ENCODE results near the gene LRRC49. TPM values are rescaled to one million over a fixed set of nuclear protein-coding genes. Genes with fewer than 3 reads are reported as not detected.

The LRRC49 gene
- polyA plus RNA-seq, 2 of the 4 experiments (the other 2 are of a cell fraction), result 10.0 to 14.3 TPM

DNA sequence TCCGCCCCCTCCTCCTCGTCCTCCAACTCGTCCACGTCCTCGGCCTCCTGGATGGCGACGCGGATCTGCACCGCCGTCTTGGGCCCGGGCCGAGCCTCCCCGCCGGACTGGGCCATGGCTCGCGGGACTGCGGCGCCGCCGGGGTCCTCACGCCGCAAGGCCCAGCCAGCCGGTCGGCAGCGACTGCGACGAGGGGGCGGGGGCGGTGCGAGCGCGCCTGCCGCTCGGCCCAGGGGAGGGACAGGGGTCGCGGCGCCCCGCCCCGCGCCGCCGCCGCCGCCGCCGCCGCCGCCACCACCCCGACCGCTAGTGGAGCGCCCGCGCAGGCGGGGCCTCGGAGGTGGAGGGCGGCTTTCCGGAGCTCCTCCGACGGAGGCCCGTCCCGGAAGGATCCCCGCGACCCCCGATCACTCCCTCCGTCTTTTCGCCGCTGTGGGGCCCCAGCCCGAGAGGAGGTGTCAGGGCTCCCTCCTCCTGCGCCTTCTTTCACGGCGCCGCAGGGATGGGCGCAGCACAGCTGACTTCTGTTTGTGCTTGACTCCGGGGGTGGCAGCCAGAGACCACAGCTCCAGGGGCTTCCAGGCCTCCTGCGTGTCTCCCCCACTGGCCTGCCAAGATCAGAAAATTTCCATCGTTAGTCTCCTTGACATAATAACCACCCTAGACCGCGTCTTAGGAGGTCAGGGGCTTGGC is 38.5 kb upstream of the LRRC49 start, which contains the start of gene LARP6 (continued):
- TF ChIP-seq, protein P1, sequence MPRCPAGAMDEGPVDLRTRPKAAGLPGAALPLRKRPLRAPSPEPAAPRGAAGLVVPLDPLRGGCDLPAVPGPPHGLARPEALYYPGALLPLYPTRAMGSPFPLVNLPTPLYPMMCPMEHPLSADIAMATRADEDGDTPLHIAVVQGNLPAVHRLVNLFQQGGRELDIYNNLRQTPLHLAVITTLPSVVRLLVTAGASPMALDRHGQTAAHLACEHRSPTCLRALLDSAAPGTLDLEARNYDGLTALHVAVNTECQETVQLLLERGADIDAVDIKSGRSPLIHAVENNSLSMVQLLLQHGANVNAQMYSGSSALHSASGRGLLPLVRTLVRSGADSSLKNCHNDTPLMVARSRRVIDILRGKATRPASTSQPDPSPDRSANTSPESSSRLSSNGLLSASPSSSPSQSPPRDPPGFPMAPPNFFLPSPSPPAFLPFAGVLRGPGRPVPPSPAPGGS (IDR thresholded peaks at IDR 0.05), result no peak

DNA sequence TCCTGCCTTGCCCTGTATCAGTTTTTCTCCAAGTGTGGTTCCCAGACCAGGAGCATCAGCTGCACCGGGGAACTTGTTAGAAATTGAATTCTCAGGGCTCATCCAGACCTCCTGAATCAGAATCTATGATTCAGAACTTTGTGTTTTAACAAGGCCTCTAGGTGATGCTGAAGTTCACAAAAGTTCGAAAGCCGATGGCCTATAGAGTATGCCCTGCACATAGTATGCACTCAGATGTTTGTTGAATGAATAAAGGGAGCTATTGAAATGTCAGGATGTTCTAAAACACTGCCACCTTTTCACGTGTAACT is 38.0 kb upstream of the LRRC49 start:
- Histone ChIP-seq H3K4me3 (peak overlapping the region; percentile 74), H3K4me1 (peaks cover 41% of the 10 kb centered on the region), H3K9me3 (no peaks in the 10 kb centered on the region), H3K4me2 (peak overlapping the region; percentile 84), H3K27ac (peak overlapping the region; percentile 89 to 93)
- ChIA-PET CTCF (interaction anchor here (0.7 to 16.8 kb wide), 17 partner anchors 8 to 898 kb away, joined by 3 to 300 read pairs (median 4); no protein-coding TSS in a partner anchor), POLR2A (interaction anchor here (1.2 to 3.1 kb wide), 5 partner anchors 9 to 91 kb away, joined by 3 to 33 read pairs (median 5); partner anchors contain the start of gene UACA)
- peak in 1 of 2 experiments; percentile 55 for DNase-seq (ENCODE audit: low read depth in 1 of 2, low spot score in 1 of 2)
- 35% methylated on average over 4 of the region's 4 CpGs for WGBS (ENCODE audit: missing lambda C conversion rate)
- peak; percentile 43 to 62 for ATAC-seq
- FAIRE-seq, result no peak
- TF ChIP-seq FOSB (CRISPR knock-in tag; IDR thresholded peaks at IDR 0.05) (no peak), RAD21 (conservative IDR thresholded peaks at IDR 0.05 in 1 of 2, IDR thresholded peaks at IDR 0.05 in 1 of 2) (peak; percentile 52 to 55), CHD2 (IDR thresholded peaks at IDR 0.05; ENCODE audit: low read length, partially characterized antibody) (no peak), KDM5A (IDR thresholded peaks at IDR 0.05) (no peak), POLR2A (IDR thresholded peaks at IDR 0.05; ENCODE audit: low read length) (no peak), ZFP36 (IDR thresholded peaks at IDR 0.05; ENCODE audit: borderline replicate concordance, partially characterized antibody) (no peak), SREBF2 (IDR thresholded peaks at IDR 0.05) (no peak)
- TF ChIP-seq, protein P2, sequence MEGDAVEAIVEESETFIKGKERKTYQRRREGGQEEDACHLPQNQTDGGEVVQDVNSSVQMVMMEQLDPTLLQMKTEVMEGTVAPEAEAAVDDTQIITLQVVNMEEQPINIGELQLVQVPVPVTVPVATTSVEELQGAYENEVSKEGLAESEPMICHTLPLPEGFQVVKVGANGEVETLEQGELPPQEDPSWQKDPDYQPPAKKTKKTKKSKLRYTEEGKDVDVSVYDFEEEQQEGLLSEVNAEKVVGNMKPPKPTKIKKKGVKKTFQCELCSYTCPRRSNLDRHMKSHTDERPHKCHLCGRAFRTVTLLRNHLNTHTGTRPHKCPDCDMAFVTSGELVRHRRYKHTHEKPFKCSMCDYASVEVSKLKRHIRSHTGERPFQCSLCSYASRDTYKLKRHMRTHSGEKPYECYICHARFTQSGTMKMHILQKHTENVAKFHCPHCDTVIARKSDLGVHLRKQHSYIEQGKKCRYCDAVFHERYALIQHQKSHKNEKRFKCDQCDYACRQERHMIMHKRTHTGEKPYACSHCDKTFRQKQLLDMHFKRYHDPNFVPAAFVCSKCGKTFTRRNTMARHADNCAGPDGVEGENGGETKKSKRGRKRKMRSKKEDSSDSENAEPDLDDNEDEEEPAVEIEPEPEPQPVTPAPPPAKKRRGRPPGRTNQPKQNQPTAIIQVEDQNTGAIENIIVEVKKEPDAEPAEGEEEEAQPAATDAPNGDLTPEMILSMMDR (IDR thresholded peaks at IDR 0.05), result peak; percentile 40
- TF ChIP-seq, protein P3, sequence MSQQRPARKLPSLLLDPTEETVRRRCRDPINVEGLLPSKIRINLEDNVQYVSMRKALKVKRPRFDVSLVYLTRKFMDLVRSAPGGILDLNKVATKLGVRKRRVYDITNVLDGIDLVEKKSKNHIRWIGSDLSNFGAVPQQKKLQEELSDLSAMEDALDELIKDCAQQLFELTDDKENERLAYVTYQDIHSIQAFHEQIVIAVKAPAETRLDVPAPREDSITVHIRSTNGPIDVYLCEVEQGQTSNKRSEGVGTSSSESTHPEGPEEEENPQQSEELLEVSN (IDR thresholded peaks at IDR 0.05; ENCODE audit: borderline replicate concordance, low read depth), result no peak

DNA sequence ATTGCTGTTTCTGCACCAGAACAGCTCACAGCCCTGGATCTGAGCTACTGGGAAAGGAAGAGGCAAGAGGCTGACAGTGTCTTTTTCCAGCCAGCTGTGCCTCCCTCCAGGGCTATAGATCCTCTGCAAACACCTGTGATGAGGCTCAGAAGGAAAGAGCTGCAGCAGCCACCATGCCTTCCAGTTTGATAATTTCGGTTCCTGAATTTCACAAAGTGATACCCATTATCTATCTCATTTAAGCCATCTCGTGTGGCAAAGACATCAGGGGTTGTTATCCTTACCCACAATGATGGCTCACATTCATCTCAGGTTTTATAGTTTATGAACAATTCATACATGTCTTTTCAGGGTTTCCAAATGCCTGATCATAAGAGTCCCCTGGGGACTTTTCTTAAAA is 36.9 kb upstream of the LRRC49 start:
- TF ChIP-seq FOXS1 (CRISPR knock-in tag; IDR thresholded peaks at IDR 0.05), result no peak
- no peak for TF ChIP-seq FOSL2 (IDR thresholded peaks at IDR 0.05)
- TF ChIP-seq FOSL2 (CRISPR knock-in tag; IDR thresholded peaks at IDR 0.05), result no peak
- no peak for TF ChIP-seq TFCP2L1 (CRISPR knock-in tag; IDR thresholded peaks at IDR 0.05)
- TF ChIP-seq, protein P2 (IDR thresholded peaks at IDR 0.05), result no peak
- TF ChIP-seq, protein P4, sequence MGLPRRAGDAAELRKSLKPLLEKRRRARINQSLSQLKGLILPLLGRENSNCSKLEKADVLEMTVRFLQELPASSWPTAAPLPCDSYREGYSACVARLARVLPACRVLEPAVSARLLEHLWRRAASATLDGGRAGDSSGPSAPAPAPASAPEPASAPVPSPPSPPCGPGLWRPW (IDR thresholded peaks at IDR 0.05), result no peak
- no peak for TF ChIP-seq EHMT2 (IDR thresholded peaks at IDR 0.05; ENCODE audit: low read depth)
- no peak for TF ChIP-seq NFE2L2 (conservative IDR thresholded peaks at IDR 0.05; ENCODE audit: low read length)
- no peak for TF ChIP-seq JUNB (IDR thresholded peaks at IDR 0.05)
- TF ChIP-seq MYC (IDR thresholded peaks at IDR 0.05; ENCODE audit: borderline replicate concordance, low read length), result no peak
- no peak for TF ChIP-seq ZNF302 (CRISPR knock-in tag; IDR thresholded peaks at IDR 0.05)
- TF ChIP-seq EP300 (IDR thresholded peaks at IDR 0.05), result no peak
- TF ChIP-seq NR3C1 (IDR thresholded peaks at IDR 0.05), result no peak
- no peak for TF ChIP-seq CEBPB (IDR thresholded peaks at IDR 0.05)
- TF ChIP-seq, protein P5, sequence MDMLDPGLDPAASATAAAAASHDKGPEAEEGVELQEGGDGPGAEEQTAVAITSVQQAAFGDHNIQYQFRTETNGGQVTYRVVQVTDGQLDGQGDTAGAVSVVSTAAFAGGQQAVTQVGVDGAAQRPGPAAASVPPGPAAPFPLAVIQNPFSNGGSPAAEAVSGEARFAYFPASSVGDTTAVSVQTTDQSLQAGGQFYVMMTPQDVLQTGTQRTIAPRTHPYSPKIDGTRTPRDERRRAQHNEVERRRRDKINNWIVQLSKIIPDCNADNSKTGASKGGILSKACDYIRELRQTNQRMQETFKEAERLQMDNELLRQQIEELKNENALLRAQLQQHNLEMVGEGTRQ (IDR thresholded peaks at IDR 0.05), result no peak
- TF ChIP-seq JUN (IDR thresholded peaks at IDR 0.05), result no peak
- TF ChIP-seq TP53 (CRISPR knock-in tag; IDR thresholded peaks at IDR 0.05), result no peak
- no peak for TF ChIP-seq GATA3 (IDR thresholded peaks at IDR 0.05; ENCODE audit: borderline replicate concordance)
- no peak for TF ChIP-seq ESRRA (IDR thresholded peaks at IDR 0.05; ENCODE audit: borderline replicate concordance, low read length)
- no peak for TF ChIP-seq HOXB5 (CRISPR knock-in tag; IDR thresholded peaks at IDR 0.05)
- no peak for TF ChIP-seq MAZ (IDR thresholded peaks at IDR 0.05; ENCODE audit: borderline replicate concordance, low read depth, low read length)
- ATAC-seq (no peak), FAIRE-seq (no peak), DNase-seq (ENCODE audit: low read depth in 1 of 2, low spot score in 1 of 2) (no peak)
- H3K4me3 ChIP-seq, result no peak overlapping the region
- POLR2A ChIA-PET, result interaction anchor here (3.1 kb wide), 1 partner anchor 19 kb away, joined by 17 read pairs; no protein-coding TSS in a partner anchor
- peak overlapping the region; percentile 89 to 93 for H3K27ac ChIP-seq
- CTCF ChIA-PET, result interaction anchor here (0.8 to 16.8 kb wide), 12 partner anchors 16 to 897 kb away, joined by 3 to 300 read pairs (median 8); partner anchors contain the start of genes LRRC49 and THAP10
- no peaks in the 10 kb centered on the region for H3K9me3 ChIP-seq
- H3K4me1 ChIP-seq, result peaks cover 41% of the 10 kb centered on the region
- WGBS (ENCODE audit: missing lambda C conversion rate), result 87% methylated on average over 2 of the region's 2 CpGs
- peak overlapping the region; percentile 57 for H3K4me2 ChIP-seq

Data from A549 (cell line).